ENCODE data around the gene STK24.

The STK24 gene

GRCh38 chr13:98530217-98530616 is 46.7 kb downstream of the STK24 start:
- peaks cover 66% of the 10 kb centered on the region for H4K20me1 ChIP-seq (ENCODE audit: insufficient read depth, low read length)

GRCh38 chr13:98529171-98529570 is 47.7 kb downstream of the STK24 start:
- Histone ChIP-seq H3K36me3 (replicated peaks; ENCODE audit: insufficient read depth, low read length) (no peaks in the 10 kb centered on the region), H3K27me3 (replicated peaks; ENCODE audit: insufficient read depth, low read length) (no peaks in the 10 kb centered on the region), H3K9me3 (replicated peaks; ENCODE audit: insufficient read depth, low read length) (no peaks in the 10 kb centered on the region), H3K4me1 (ENCODE audit: low read length) (no peaks in the 10 kb centered on the region), H2AFZ (ENCODE audit: low read length) (no peak overlapping the region), H3F3A (ENCODE audit: insufficient read depth, low read length) (no peaks in the 10 kb centered on the region), H3K79me2 (ENCODE audit: low read length) (peaks cover 100% of the 10 kb centered on the region), H3K9me2 (replicated peaks; ENCODE audit: insufficient read depth, low read length) (no peaks in the 10 kb centered on the region), H3K4me2 (ENCODE audit: low read depth, low read length) (no peak overlapping the region), H4K20me1 (ENCODE audit: insufficient read depth, low read length) (peaks cover 77% of the 10 kb centered on the region), H3K4me3 (ENCODE audit: low read length) (no peak overlapping the region), H3K9ac (ENCODE audit: low read length) (no peak overlapping the region), H3K27ac (ENCODE audit: low read length) (no peak overlapping the region)
- no peak for DNase-seq
- no peak for TF ChIP-seq CTCF (IDR thresholded peaks at IDR 0.05; ENCODE audit: low read length)

More at GRCh38 chr13:98530217-98530616, 46.7 kb downstream of the STK24 start:
- Histone ChIP-seq H3K79me2 (ENCODE audit: low read length) (peaks cover 99% of the 10 kb centered on the region), H3K9ac (ENCODE audit: low read length) (no peak overlapping the region), H3K4me3 (ENCODE audit: low read length) (no peak overlapping the region), H3K9me2 (replicated peaks; ENCODE audit: insufficient read depth, low read length) (no peaks in the 10 kb centered on the region), H3K36me3 (replicated peaks; ENCODE audit: insufficient read depth, low read length) (no peaks in the 10 kb centered on the region), H3K4me2 (ENCODE audit: low read depth, low read length) (no peak overlapping the region), H3K27me3 (replicated peaks; ENCODE audit: insufficient read depth, low read length) (no peaks in the 10 kb centered on the region), H3K4me1 (ENCODE audit: low read length) (no peaks in the 10 kb centered on the region), H3K27ac (ENCODE audit: low read length) (no peak overlapping the region), H2AFZ (ENCODE audit: low read length) (no peak overlapping the region), H3K9me3 (replicated peaks; ENCODE audit: insufficient read depth, low read length) (no peaks in the 10 kb centered on the region), H3F3A (ENCODE audit: insufficient read depth, low read length) (no peaks in the 10 kb centered on the region)
- TF ChIP-seq EZH2phosphoT487 (IDR thresholded peaks at IDR 0.05; ENCODE audit: low read length): no peak
- TF ChIP-seq CTCF (IDR thresholded peaks at IDR 0.05; ENCODE audit: low read length): no peak
- no peak for TF ChIP-seq EZH2 (optimal IDR thresholded peaks at IDR 0.05; ENCODE audit: low read depth, low read length)
- no peak for DNase-seq

DNA sequence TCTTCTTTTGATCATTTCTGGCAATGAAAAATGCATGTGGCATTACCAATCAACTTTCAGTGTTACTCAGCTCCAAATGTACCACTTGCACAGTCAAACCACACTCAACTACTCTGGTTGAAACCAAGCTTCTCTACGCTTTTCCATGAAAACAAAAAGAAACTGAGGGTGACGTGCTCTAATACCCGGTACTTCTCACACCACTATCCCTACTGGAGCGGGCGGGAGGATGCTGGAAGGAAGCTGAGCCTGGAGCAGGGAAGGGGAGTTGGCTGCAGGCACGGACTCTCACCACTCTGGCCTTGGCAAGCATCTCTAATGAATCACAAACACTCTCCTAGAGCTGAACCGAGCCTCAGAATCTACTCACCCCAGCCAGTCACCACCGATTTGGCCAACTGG is 48.2 kb downstream of the STK24 start:
- TF ChIP-seq CTCF (IDR thresholded peaks at IDR 0.05; ENCODE audit: low read length) (no peak), EZH2phosphoT487 (IDR thresholded peaks at IDR 0.05; ENCODE audit: low read length) (no peak), EZH2 (optimal IDR thresholded peaks at IDR 0.05; ENCODE audit: low read depth, low read length) (no peak)
- no peak overlapping the region for H3K9ac ChIP-seq (ENCODE audit: low read length)
- H2AFZ ChIP-seq (ENCODE audit: low read length): no peak overlapping the region
- no peak overlapping the region for H3K4me2 ChIP-seq (ENCODE audit: low read depth, low read length)
- H3K9me3 ChIP-seq (replicated peaks; ENCODE audit: insufficient read depth, low read length): no peaks in the 10 kb centered on the region
- no peaks in the 10 kb centered on the region for H3K27me3 ChIP-seq (replicated peaks; ENCODE audit: insufficient read depth, low read length)
- no peak overlapping the region for H3K4me3 ChIP-seq (ENCODE audit: low read length)
- H3F3A ChIP-seq (ENCODE audit: insufficient read depth, low read length): no peaks in the 10 kb centered on the region
- H3K9me2 ChIP-seq (replicated peaks; ENCODE audit: insufficient read depth, low read length): no peaks in the 10 kb centered on the region
- no peak for DNase-seq
- H3K79me2 ChIP-seq (ENCODE audit: low read length): peaks cover 100% of the 10 kb centered on the region
- H3K27ac ChIP-seq (ENCODE audit: low read length): no peak overlapping the region
- no peaks in the 10 kb centered on the region for H3K36me3 ChIP-seq (replicated peaks; ENCODE audit: insufficient read depth, low read length)
- peaks cover 79% of the 10 kb centered on the region for H4K20me1 ChIP-seq (ENCODE audit: insufficient read depth, low read length)
- H3K4me1 ChIP-seq (ENCODE audit: low read length): no peaks in the 10 kb centered on the region

All from MM.1S (cell line).